Central memory CD4-positive, alpha-beta T cell (primary cell): ENCODE measurements around the gene ZIC1.

Source experiments
- DNase-seq: peaks from one replicate; pipeline ENCODE4 v3.0.0; 2022

The ZIC1 gene

DNA sequence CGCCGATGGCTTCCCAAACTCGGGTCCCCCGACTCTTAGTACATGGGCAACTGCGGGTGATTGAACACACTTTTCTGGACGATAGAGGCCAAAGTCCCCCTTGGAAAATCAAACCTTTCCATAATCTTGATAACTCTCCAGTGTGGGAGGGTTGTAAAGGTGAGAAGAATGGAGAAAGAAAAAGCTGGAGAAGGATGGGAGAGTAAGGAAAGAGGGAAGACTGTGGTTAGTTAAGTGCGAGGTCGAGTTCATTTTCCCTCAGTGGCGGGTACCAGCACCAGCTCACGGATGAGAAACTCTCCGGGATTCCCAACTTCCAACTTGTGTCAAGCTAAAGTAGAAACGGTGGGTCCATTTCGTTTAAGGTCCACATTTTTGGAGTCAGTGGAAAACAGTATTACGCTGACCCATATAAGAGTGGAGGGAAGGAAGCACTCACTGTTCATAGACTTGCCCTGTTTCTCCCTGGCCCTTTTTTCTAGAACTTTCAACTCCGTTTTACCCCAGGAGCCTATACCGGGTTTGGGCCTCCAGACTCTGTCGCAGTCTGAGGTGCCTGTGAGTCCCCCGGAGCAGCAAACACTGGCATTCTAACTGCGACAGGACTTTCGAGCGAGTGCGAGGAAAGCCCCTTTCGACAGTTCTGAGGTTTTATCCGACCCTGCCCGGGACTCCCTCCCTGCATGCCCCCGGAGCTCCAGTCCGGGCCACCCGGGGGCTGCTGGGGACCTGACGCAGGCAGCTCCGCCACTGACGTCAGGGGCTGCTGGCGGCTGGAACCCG, 14.8 kb downstream of the ZIC1 start:
- no peak for DNase-seq

DNA sequence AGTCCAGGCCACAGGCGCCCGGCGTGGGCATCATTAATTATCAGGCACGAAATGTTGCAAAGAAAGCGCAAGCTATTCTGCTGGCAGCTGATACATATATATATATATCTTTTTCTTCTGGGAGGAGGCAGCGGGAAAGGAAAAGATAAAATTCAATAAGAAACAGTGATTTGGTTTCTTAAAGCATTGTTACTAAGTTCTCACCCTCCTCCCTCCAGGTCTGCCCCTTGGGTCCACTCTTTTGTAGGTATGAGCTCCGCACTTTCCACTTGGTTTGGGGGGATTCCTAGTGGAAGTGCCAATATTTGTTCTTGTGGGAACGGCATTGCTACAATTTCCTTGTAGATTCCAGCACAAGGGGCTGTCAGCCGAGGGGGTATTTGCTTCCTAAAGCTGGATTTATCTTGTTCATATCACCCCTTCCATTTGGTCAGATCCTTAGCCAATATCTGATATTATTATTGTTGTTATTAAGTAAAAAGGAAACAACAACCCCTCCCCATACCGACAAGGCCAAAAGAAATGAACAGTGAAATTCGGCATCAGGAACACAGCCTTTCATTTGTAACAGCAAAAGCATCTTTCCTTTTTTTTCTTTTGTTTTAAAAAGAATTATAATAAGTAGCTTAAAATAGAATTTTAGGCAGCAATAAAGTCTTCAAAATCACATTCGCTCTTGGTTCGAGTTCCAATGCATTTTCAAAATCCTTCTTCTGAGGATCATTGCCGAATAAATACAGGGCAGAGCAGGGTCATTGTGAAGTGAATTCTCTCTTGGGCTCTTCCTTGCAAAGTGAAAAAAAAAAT, 15.6 kb downstream of the ZIC1 start:
- no peak for DNase-seq

DNA sequence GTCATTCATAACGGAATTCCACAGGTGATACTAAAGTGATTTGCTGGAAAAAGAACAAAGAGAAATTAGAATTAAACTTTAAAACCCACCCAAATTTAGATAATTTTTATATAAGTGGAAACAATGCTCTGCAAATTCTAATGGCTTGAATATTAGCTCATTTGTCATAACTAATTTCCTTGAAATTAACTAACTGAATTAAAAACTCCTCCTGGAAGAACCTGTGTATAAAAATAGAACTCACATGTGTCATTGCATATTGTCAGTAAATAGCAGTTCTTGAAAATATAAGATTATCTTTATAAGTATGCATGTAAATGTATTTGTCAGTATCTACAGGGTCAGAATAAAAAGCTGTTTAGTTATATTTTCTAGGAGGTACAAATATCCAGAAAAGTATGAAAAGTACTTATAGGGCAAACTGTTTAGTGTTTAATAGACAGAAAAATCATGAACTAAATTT, 16.3 kb downstream of the ZIC1 start:
- DNase-seq = no peak

DNA sequence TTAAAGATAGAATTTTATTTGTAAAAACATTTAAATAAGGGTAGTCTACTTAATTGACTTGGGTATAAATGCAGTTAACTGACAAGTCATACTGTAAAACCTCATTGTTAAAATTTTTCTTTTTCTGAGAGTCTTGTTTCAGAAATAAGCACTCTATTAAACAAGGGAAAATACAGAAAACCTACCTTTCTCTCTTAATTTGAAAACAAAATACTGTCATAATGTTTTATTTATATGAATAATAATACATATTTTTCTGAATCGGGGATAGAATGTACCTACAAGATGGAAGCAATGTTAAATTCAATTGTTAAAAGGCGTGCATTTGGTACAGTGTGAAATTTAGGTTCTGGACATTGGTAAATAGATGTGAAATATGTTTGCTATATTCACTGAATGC, 17.8 kb downstream of the ZIC1 start:
- DNase-seq = no peak

DNA sequence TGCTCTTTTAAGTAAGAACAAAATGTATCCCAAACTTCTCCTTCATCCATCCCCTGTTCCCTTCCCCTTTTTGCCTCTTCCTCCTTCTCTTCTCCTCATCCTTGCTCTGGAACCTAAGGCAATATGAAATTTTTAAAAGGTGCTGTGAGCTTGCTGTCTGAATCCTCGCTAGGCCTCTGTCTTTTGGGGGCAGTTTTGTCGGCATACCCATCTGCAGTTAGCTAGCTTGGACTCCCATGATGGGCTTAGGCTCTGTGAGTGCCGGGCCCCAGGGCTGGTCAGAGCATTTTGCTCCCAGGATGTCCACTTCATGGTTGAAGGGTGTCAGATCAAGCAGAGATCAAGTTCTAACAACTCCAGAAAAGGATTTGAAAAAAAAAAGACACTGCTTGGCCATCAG, 18.6 kb downstream of the ZIC1 start:
- no peak for DNase-seq

DNA sequence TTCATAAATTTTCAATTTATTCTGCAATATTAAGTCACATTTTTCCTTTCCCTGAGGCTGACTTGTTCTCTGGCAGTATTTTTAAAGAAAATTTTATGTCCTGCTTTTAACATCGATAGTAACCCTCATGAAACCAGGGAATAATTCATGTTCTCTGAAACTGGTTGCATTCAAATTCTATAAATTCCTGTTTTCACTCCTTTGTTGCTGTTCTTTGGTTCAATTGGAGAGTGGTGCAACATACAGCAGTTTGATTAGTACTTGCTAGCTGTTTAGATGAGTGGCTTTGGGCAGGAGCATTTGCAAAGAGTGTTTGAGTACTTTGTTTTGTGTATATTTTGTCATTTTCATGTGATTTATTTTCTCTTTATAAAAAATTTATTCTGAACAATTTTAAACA, 19.2 kb downstream of the ZIC1 start:
- DNase-seq = no peak

DNA sequence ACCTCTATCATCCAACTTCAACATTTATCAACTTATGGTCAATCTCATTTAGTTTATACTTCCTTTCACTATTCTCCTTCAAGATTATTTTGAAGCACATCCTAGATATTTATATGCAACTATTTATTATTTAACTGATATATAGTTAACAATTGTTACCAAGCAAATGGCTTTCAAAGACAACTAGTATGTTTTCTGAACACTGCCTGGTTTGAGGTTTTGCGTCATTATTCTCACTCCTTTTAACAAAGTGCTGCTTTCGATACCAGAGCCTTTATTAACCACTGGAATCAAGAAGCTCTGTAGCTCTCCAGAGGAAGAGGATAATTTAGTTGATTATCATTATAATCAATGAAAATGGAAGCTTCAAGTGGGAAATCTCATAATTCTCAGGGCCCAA, 19.6 kb downstream of the ZIC1 start:
- DNase-seq = no peak

DNA sequence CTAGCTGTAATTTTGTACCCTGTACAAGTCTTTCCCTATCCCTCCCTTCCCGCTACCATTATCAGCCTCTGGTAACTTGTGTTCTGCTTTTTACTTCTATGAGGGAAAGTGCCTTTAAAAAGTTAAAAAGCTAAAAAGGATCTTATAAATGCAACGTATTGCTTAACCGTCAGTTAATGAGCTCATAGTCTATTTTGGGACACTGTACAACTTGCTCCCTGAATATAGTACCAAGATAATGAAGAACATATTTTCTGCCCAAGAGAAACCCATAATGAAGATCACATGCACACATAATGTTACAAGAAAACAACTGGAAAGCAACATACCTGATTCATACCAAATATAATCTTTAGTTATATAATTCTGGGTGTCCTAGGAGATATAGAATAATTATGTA, 22.6 kb downstream of the ZIC1 start:
- no peak for DNase-seq

DNA sequence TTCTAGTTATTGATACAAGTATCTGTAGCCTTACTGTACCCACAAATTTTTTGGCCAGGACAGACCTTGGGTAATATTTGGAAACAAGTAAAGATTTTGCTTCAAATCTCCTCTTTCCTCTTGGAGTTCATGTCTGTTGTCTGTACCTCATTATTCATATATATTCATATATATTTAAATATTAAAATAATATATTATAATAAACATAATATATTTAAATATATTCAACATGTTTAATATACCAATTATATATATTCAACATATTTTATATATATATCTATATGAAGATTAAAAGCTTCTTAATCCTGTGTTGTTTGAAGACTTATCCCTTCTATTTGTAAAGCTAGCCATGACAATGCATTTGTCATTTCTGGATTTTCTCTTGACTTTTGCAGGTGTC, 38.1 kb downstream of the ZIC1 start:
- no peak for DNase-seq

DNA sequence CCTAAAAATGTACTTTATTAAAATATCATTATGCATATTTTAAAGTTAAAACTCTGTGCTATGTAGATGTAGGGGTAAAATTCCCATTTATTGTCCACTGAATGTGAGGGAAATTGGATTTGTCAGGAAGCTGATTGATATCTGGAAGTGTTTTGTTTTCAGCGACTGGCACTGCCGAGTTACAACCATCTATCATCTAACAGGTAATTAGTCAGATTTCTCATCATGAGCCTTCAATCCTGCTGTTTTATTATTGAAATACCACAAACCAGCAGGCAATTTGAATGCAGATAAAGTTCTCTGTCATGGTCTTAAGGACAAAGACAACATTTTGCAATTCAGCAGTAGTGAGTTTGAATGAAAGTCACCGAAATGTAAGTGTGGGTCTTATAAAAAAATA, 40.5 kb downstream of the ZIC1 start:
- DNase-seq = no peak

DNA sequence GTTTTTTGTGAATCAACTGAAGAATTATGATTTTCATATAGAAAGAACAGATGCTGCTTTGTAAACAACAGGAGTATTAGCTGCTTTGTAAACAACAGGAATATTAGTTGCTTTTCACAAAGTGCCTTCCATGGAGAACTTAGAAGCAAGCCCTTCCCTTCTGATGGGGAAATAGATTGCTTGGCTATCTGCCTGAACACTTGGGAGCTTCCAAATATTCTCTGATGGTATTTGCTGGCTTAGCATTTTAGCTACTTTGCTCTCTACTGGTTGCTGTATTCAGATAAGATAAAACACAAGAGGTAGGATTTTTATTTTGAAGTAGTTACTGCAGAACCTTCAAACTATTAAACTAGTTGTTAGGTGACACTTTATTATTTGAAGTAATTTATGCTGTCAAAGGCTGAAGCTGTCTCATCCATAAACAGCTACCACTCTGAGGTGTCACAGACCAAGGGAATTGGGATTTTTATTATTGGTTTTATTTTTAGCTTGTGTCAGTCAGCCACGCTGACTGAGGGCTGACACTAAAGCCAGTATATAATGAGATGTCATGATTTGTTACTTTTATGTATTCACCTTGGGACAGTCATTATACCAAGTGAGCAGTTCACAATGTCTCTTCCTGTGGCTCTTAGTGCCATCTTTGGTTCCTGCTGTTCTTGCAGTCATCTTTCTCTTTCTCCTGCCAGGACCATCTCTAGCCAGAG, 50.0 kb downstream of the ZIC1 start:
- DNase-seq = no peak

DNA sequence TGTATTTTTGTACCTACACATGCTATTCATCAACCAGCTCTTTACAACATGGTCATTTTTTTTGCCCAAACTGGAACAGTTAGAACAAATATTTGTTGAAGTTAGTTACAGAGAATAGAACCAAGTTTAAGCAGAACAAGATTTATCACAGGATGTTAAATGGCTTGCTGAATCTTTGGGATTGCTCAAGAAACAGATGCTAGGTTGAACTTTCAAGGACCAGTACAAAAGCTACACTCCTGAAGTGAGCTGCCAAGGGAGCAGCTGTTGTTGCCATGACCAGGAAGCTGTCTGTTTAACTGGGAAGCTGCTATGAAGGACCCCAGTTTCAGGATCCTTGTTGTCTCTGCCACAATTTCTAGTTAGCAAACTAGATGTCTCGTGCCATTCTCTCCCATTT, 53.7 kb downstream of the ZIC1 start:
- DNase-seq = no peak
